Karpas-422 (cell line): Measurements from ENCODE around the gene KIAA1549. TPM values are rescaled to one million over a fixed set of nuclear protein-coding genes. Genes with fewer than 3 reads are reported as not detected.
"Not testable (repeated sequence)": the region's sequence is repeated elsewhere in the genome, so short reads cannot be mapped to it uniquely, and the experiment has no call there.

Experiments
- DNase-seq: peaks from one replicate; pipeline ENCODE4 v3.0.0-alpha.2; 2015
- H2AFZ ChIP-seq: fragments of 200-600 bp; sonication (generic); 2 replicates; pipeline ENCODE4 v1.6.1; 2014; ENCODE audit warnings: antibody characterized with exemption, low read length, mixed read lengths
- H3K27ac ChIP-seq: fragments of 200-600 bp; sonication (generic); 2 replicates; pipeline ENCODE4 v1.5.1; 2014; ENCODE audit warnings: mild to moderate bottlenecking, low read length, moderate library complexity
- H3K27me3 ChIP-seq: fragments of 200-600 bp; sonication (generic); 2 replicates; pipeline ENCODE4 v1.6.1; 2014; ENCODE audit warnings: low read length, mixed read lengths
- H3K36me3 ChIP-seq: fragments of 200-600 bp; sonication (generic); 2 replicates; pipeline ENCODE4 v1.6.1; 2014; ENCODE audit warnings: low read length, mixed read lengths; ENCODE audit not compliant: insufficient read depth
- H3K4me1 ChIP-seq: fragments of 200-600 bp; sonication (generic); 2 replicates; pipeline ENCODE4 v1.6.1; 2014; ENCODE audit warnings: mild to moderate bottlenecking, low read length, mixed read lengths
- H3K4me2 ChIP-seq: fragments of 200-600 bp; sonication (generic); 2 replicates; pipeline ENCODE4 v1.6.1; 2014; ENCODE audit warnings: low read length, low read depth, mild to moderate bottlenecking; ENCODE audit not compliant: poor library complexity, severe bottlenecking
- H3K4me3 ChIP-seq: fragments of 200-600 bp; sonication (generic); 2 replicates; pipeline ENCODE4 v1.5.1; 2014; ENCODE audit warnings: mild to moderate bottlenecking, antibody characterized with exemption, low read length, mixed read lengths
- H3K79me2 ChIP-seq: fragments of 200-600 bp; sonication (generic); 2 replicates; pipeline ENCODE4 v1.6.1; 2014; ENCODE audit warnings: mild to moderate bottlenecking, low read length, mixed read lengths
- H3K9ac ChIP-seq: fragments of 200-600 bp; sonication (generic); 2 replicates; pipeline ENCODE4 v1.6.0; 2014; ENCODE audit warnings: low read length
- H3K9me2 ChIP-seq: fragments of 200-600 bp; sonication (generic), shearing (Covaris generic); replicated peaks from 2 replicates; pipeline ENCODE4 v1.6.0; 2014; ENCODE audit warnings: mild to moderate bottlenecking, low read length, moderate library complexity; ENCODE audit not compliant: insufficient read depth
- H3K9me3 ChIP-seq: fragments of 300-700, 200-600 bp; sonication (generic); 2 replicates; pipeline ENCODE4 v1.6.1; 2014; ENCODE audit warnings: low read length, mixed read lengths
- H4K20me1 ChIP-seq: fragments of 200-600 bp; sonication (generic); 2 replicates; pipeline ENCODE4 v1.6.1; 2014; ENCODE audit warnings: mild to moderate bottlenecking, antibody characterized with exemption, low read length, low read depth; ENCODE audit not compliant: insufficient read depth
- total RNA-seq: library from RNA; depleted of rRNA; stranded (reverse); fragments of >200 nt; shearing (Covaris generic); gene quantifications from 2 replicates; pipeline ENCODE4 v1.2.3, GENCODE V29; 2014; ENCODE audit warnings: low replicate concordance

Gene KIAA1549
- total RNA-seq, 1 experiment from 2014 or later: not detected

- Histone ChIP-seq H3K4me1 (no peaks in the 10 kb centered on the region), H4K20me1 (no peaks in the 10 kb centered on the region), H3K4me2 (no peak overlapping the region), H3K9ac (no peak overlapping the region), H2AFZ (no peak overlapping the region), H3K4me3 (no peak overlapping the region), H3K9me2 (no peaks in the 10 kb centered on the region), H3K27ac (no peak overlapping the region), H3K36me3 (no peaks in the 10 kb centered on the region), H3K79me2 (no peaks in the 10 kb centered on the region), H3K27me3 (no peaks in the 10 kb centered on the region), H3K9me3 (no peaks in the 10 kb centered on the region)
- no peak for DNase-seq
Measured at GRCh38 chr7:138799336-138800000, 181.7 kb downstream of the KIAA1549 start.

DNA sequence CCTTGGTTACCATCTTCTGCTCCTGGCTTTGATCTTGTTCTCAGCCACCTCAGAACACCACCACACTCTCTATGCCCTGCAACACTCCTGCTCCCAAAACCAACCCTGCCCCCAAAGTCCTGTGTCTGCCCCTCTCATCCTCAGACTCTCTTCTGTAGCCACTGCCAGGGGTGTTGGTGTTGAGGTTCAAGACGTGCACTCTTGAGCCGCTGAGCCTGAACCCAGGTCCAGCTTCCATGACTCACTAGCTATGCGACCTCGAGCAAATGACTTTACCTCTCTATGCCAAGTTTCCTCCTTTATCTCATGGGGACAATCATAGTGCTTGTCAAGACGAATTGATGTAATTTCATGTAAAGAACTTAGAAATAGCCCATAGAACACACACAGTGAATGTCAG is 182.4 kb downstream of the KIAA1549 start:
- H2AFZ ChIP-seq: no peak overlapping the region
- H3K4me3 ChIP-seq: no peak overlapping the region
- H3K9me2 ChIP-seq: no peaks in the 10 kb centered on the region
- H3K27me3 ChIP-seq: no peaks in the 10 kb centered on the region
- no peaks in the 10 kb centered on the region for H3K4me1 ChIP-seq
- H3K27ac ChIP-seq: no peak overlapping the region
- no peak overlapping the region for H3K9ac ChIP-seq
- DNase-seq: no peak
- no peaks in the 10 kb centered on the region for H3K36me3 ChIP-seq
- no peaks in the 10 kb centered on the region for H4K20me1 ChIP-seq
- H3K4me2 ChIP-seq: no peak overlapping the region
- no peaks in the 10 kb centered on the region for H3K79me2 ChIP-seq
- no peaks in the 10 kb centered on the region for H3K9me3 ChIP-seq

- no peak for DNase-seq
- H3K9me2 ChIP-seq: no peaks in the 10 kb centered on the region
- H3K4me3 ChIP-seq: no peak within 1 kb of the TSS
- no peaks in the 10 kb centered on the region for H3K27me3 ChIP-seq
- no peaks in the 10 kb centered on the region for H3K79me2 ChIP-seq
- H3K36me3 ChIP-seq: no peaks in the 10 kb centered on the region
- H2AFZ ChIP-seq: no peak within 1 kb of the TSS
- no peaks in the 10 kb centered on the region for H3K4me1 ChIP-seq
- H3K9ac ChIP-seq: no peak within 1 kb of the TSS
- H3K4me2 ChIP-seq: no peak within 1 kb of the TSS
- no peak within 1 kb of the TSS for H3K27ac ChIP-seq
- no peaks in the 10 kb centered on the region for H3K9me3 ChIP-seq
- H4K20me1 ChIP-seq: no peaks in the 10 kb centered on the region
Measured at GRCh38 chr7:138797715-138798320, 183.4 kb downstream of the KIAA1549 start, which contains the start of the genes ATP6V0A4 and TMEM213. Gene ATP6V0A4 (minus strand): TSS chr7:138798196. CDS start chr7:138771247, 26,949 bp downstream. Gene TMEM213 (plus strand): TSS chr7:138797994. CDS start chr7:138798105, 111 bp downstream.

DNA sequence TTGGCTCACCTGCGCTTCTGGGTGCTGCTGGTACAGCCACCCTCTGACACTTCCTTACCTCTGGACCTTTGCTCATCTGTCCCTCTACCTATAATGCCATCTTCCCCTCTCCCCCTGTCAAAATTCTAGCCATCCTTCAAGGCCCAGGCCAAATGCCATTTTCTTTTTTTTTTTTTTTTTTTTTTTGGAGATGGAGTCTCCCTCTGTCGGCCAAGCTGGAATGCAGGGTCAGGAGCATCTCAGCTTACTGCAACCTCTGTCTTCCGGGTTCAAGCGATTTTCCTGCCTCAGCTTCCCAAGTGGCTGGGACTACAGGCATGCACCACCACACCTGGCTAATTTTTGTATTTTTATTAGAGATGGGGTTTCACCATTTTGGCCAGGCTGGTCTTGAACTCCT is 184.1 kb downstream of the KIAA1549 start:
- not testable (repeated sequence) for H3K9me3 ChIP-seq, DNase-seq, H3K9ac ChIP-seq, H3K27me3 ChIP-seq, H3K4me2 ChIP-seq, H3K36me3 ChIP-seq, H3K79me2 ChIP-seq, H3K27ac ChIP-seq, H4K20me1 ChIP-seq, H3K9me2 ChIP-seq, H3K4me1 ChIP-seq, H3K4me3 ChIP-seq, H2AFZ ChIP-seq

DNA sequence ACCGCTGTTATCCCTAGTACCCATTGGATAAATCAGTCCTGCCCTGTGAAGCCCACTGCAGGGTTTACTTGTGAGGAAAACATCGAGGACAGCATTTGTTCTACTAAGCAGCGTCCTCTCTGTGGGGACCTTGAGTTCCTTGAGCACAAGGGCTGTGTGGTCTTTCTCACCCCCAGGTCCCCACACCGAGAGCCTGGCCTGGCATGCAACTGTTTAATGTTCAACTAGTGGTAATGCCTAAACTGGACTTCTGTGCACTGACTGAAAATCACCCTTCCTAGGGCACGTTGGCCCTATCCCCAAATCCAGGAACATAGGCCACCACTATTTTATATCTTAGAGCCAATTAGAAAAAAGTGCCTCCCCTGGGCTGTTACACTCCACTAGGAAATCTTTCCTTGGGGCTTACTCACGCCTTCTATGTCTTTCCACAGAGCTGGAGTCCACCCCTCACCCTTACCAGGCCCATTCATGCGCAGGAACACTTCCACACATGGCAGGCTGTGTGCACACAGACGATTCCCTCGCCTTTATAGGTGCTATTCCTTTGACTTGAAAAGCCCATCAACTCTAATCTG is 185.1 kb downstream of the KIAA1549 start:
- Histone ChIP-seq H3K9me2 (no peaks in the 10 kb centered on the region), H3K9ac (no peak overlapping the region), H3K79me2 (no peaks in the 10 kb centered on the region), H3K27me3 (no peaks in the 10 kb centered on the region), H3K4me1 (no peaks in the 10 kb centered on the region), H3K4me2 (no peak overlapping the region), H2AFZ (no peak overlapping the region), H3K9me3 (no peaks in the 10 kb centered on the region), H3K27ac (no peak overlapping the region), H4K20me1 (no peaks in the 10 kb centered on the region), H3K4me3 (no peak overlapping the region), H3K36me3 (no peaks in the 10 kb centered on the region)
- DNase-seq: no peak

GRCh38 chr7:138785587-138786437 is 195.4 kb downstream of the KIAA1549 start:
- H3K4me3 ChIP-seq: no peak overlapping the region
- no peak for DNase-seq
- no peaks in the 10 kb centered on the region for H3K79me2 ChIP-seq
- no peak overlapping the region for H2AFZ ChIP-seq
- no peak overlapping the region for H3K4me2 ChIP-seq
- no peaks in the 10 kb centered on the region for H3K4me1 ChIP-seq
- H3K27me3 ChIP-seq: no peaks in the 10 kb centered on the region
- no peak overlapping the region for H3K9ac ChIP-seq
- H4K20me1 ChIP-seq: no peaks in the 10 kb centered on the region
- no peak overlapping the region for H3K27ac ChIP-seq
- no peaks in the 10 kb centered on the region for H3K9me2 ChIP-seq
- no peaks in the 10 kb centered on the region for H3K36me3 ChIP-seq
- H3K9me3 ChIP-seq: no peaks in the 10 kb centered on the region

DNA sequence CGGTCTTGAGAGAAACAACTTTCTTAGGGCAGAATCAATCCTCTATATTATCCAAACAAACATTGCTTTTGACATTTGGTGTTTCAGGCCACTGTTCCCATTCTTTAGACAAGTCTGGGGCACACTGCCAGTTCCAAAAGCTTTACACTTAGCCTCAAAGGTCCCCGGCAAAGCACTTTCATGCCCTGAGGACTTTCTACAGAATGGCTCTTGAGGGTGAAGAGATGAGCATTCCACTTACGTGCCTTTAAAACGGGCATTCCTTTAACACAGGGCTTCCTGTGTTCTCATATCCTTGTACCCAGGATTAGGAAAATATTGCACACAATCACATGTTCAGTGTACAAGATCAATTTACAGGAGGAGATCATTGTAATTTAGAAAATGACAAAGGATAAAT is 196.5 kb downstream of the KIAA1549 start:
- Histone ChIP-seq H3K4me3 (no peak overlapping the region), H3K36me3 (no peaks in the 10 kb centered on the region), H3K79me2 (no peaks in the 10 kb centered on the region), H3K9me3 (no peaks in the 10 kb centered on the region), H3K4me2 (no peak overlapping the region), H3K9me2 (no peaks in the 10 kb centered on the region), H3K27ac (no peak overlapping the region), H3K9ac (no peak overlapping the region), H2AFZ (no peak overlapping the region), H3K4me1 (no peaks in the 10 kb centered on the region), H4K20me1 (no peaks in the 10 kb centered on the region), H3K27me3 (no peaks in the 10 kb centered on the region)
- no peak for DNase-seq
